AG09309 (cell line): ENCODE results near the gene TSPO.

Experiments
- DNase-seq: peaks from one replicate; pipeline ENCODE4 v3.0.0-alpha.2; 2010; ENCODE audit warnings: low read depth
- H3K4me3 ChIP-seq: 2 replicates; pipeline ENCODE4 v1.5.1; 2011; ENCODE audit warnings: mild to moderate bottlenecking, low read depth, low read length, moderate library complexity; ENCODE audit not compliant: control insufficient read depth
- CTCF ChIP-seq: IDR thresholded peaks from 2 replicates; pipeline ENCODE4 v1.5.1; 2011; ENCODE audit warnings: mild to moderate bottlenecking, low read depth, low read length, inconsistent platforms; ENCODE audit not compliant: insufficient read depth, control insufficient read depth; ENCODE audit errors: missing control alignments

The TSPO gene

GRCh38 chr22:43191831-43192230 lies 40.5 kb downstream of the TSPO start:
- no peak overlapping the region for H3K4me3 ChIP-seq
- TF ChIP-seq CTCF, result no peak
- no peak for DNase-seq

GRCh38 chr22:43197271-43197941 lies 46.0 kb downstream of the TSPO start:
- no peak overlapping the region for H3K4me3 ChIP-seq
- TF ChIP-seq CTCF, result no peak
- no peak for DNase-seq

- DNase-seq, result no peak
- no peak overlapping the region for H3K4me3 ChIP-seq
- no peak for TF ChIP-seq CTCF
These were observed 46.8 kb downstream of the TSPO start for GRCh38 chr22:43198126-43198525.

- TF ChIP-seq CTCF, result no peak
- no peak for DNase-seq
These were observed 47.6 kb downstream of the TSPO start for GRCh38 chr22:43198936-43199335.

GRCh38 chr22:43199541-43199940 lies 48.2 kb downstream of the TSPO start:
- no peak for TF ChIP-seq CTCF
- no peak overlapping the region for H3K4me3 ChIP-seq
- DNase-seq, result no peak

More at GRCh38 chr22:43198936-43199335, 47.6 kb downstream of the TSPO start:
- no peak overlapping the region for H3K4me3 ChIP-seq

- no peak for DNase-seq
- no peak for TF ChIP-seq CTCF
- no peak overlapping the region for H3K4me3 ChIP-seq
These were observed 48.7 kb downstream of the TSPO start for GRCh38 chr22:43200031-43200430.
